ENCODE measurements around the gene GALNT10. TPM values are rescaled to one million over a fixed set of nuclear protein-coding genes. Genes with fewer than 3 reads are reported as not detected.

Gene GALNT10
- total and polyA plus RNA-seq, 10 of the 15 experiments (the other 5 are each of a cell fraction or from before 2014, with no cell fraction given): 3.9 to 35.4 (median 15.5) TPM

- Histone ChIP-seq H3K36me3 (ENCODE audit: control insufficient read depth in 2 of 2, insufficient read depth in 2 of 2, low read length in 1 of 2) (peaks cover 0 to 4% of the 10 kb centered on the region in 2 experiments; a peak in 1 of 4 replicates), H3K9me3 (replicated peaks; ENCODE audit: control insufficient read depth, insufficient read depth, low read length) (peaks cover 9% of the 10 kb centered on the region), H3K27ac (ENCODE audit: control insufficient read depth, insufficient read depth) (peak overlapping the region; percentile 75), H4K20me1 (ENCODE audit: control insufficient read depth, insufficient read depth) (no peaks in the 10 kb centered on the region), H3K27me3 (replicated peaks in 1 of 2; ENCODE audit: control insufficient read depth in 2 of 2, insufficient read depth in 2 of 2, low read length in 1 of 2) (no peaks in the 10 kb centered on the region), H3K4me2 (ENCODE audit: control insufficient read depth, insufficient read depth) (peak overlapping the region; percentile 82), H3K9ac (ENCODE audit: control insufficient read depth, insufficient read depth, low read length) (peak overlapping the region; percentile 43; the same call in 1 of the 2 replicates), H3K4me3 (peak overlapping the region; percentile 50; the same call in 1 of the 2 replicates), H2AFZ (ENCODE audit: control insufficient read depth, low read depth, low read length) (peak overlapping the region; percentile 68), H3K79me2 (ENCODE audit: control insufficient read depth, insufficient read depth, low read length) (peaks cover 2% of the 10 kb centered on the region; the same call in 1 of the 2 replicates), H3K4me1 (ENCODE audit: control insufficient read depth, insufficient read depth, low read length) (peaks cover 23% of the 10 kb centered on the region)
- no TSS peak for BruUV-seq (replicated peaks)
- ChIA-PET POLR2A (no interaction called here), SMC1A (ENCODE audit: uncharacterized antibody, unreplicated experiment) (no interaction called here), CTCF (no interaction called here), RAD21 (ENCODE audit: unreplicated experiment) (interaction anchor here (0.6 to 1.0 kb wide), 2 partner anchors 13 to 14 kb away, joined by 3 to 4 read pairs; no protein-coding TSS in a partner anchor)
- 1% methylated on average over 4 of the region's 4 CpGs for WGBS (ENCODE audit: insufficient coverage, insufficient replicate concordance, low lambda C conversion rate, missing lambda C conversion rate)
- peak; percentile 72 for DNase-seq (ENCODE audit: low read depth, low spot score)
- in situ Hi-C loops (cut with MboI) (no loop called here), intact Hi-C loops (cut with micrococcal nuclease; ENCODE audit: unreplicated experiment) (loop anchor here (5.0 kb wide), 1 partner anchor 36 kb away; the partner anchor contains the start of gene GALNT10)
- ATAC-seq: peak; percentile 98
- FAIRE-seq: peak; percentile 91
- TF ChIP-seq IKZF1 (conservative IDR thresholded peaks at IDR 0.05): peak; percentile 69
- TF ChIP-seq YY1 (IDR thresholded peaks at IDR 0.05; ENCODE audit: low read depth, low read length): peak; percentile 70
- TF ChIP-seq MXI1 (IDR thresholded peaks at IDR 0.05; ENCODE audit: low read depth, low read length): peak; percentile 44; the same call in 1 of the 2 replicates
- TF ChIP-seq FOXM1 (IDR thresholded peaks at IDR 0.05; ENCODE audit: low read depth, low read length): 0 out of 2 replicates have a peak, but pooled peaks have one; percentile 34
- TF ChIP-seq BMI1 (IDR thresholded peaks at IDR 0.05; ENCODE audit: borderline replicate concordance): peak; percentile 27; the same call in 1 of the 2 replicates
- TF ChIP-seq RUNX3 (IDR thresholded peaks at IDR 0.05; ENCODE audit: low read length): peak; percentile 78
- peak; percentile 22 to 62; a peak in 2 of 4 replicates for TF ChIP-seq EP300 (IDR thresholded peaks at IDR 0.05; ENCODE audit: borderline replicate concordance in 1 of 2, control insufficient read depth in 1 of 2, low read depth in 2 of 2, low read length in 2 of 2)
- peak; percentile 68 for TF ChIP-seq NBN (IDR thresholded peaks at IDR 0.05)
- TF ChIP-seq TARDBP (IDR thresholded peaks at IDR 0.05; ENCODE audit: borderline replicate concordance): 0 out of 2 replicates have a peak, but pooled peaks have one; percentile 13
- TF ChIP-seq MTA2 (IDR thresholded peaks at IDR 0.05; ENCODE audit: low read depth): peak; percentile 75
- TF ChIP-seq BHLHE40 (IDR thresholded peaks at IDR 0.05; ENCODE audit: borderline replicate concordance in 1 of 2, low read depth in 2 of 2, low read length in 1 of 2): 0 out of 4 replicates have a peak, but pooled peaks of 1 of the 2 experiments have one; percentile 17
- TF ChIP-seq WRNIP1 (IDR thresholded peaks at IDR 0.05; ENCODE audit: borderline replicate concordance, low read depth, low read length): no peak
- TF ChIP-seq IKZF2 (IDR thresholded peaks at IDR 0.05): peak; percentile 81 to 83
- TF ChIP-seq ZNF217 (IDR thresholded peaks at IDR 0.05): peak; percentile 42; the same call in 1 of the 2 replicates
- peak; percentile 43; the same call in 1 of the 2 replicates for TF ChIP-seq ZNF24 (IDR thresholded peaks at IDR 0.05)
- TF ChIP-seq DPF2 (IDR thresholded peaks at IDR 0.05): peak; percentile 74
- TF ChIP-seq BRCA1 (IDR thresholded peaks at IDR 0.05; ENCODE audit: low read depth, low read length): no peak
- peak; percentile 47 for TF ChIP-seq MEF2B (IDR thresholded peaks at IDR 0.05; ENCODE audit: partially characterized antibody, poor library complexity, severe bottlenecking)
- 0 out of 2 replicates have a peak, but pooled peaks have one; percentile 17 for TF ChIP-seq BACH1 (IDR thresholded peaks at IDR 0.05; ENCODE audit: borderline replicate concordance)
- TF ChIP-seq KAT2A (conservative IDR thresholded peaks at IDR 0.05; ENCODE audit: control insufficient read depth, low read depth, low read length): no peak
- TF ChIP-seq NFYB (IDR thresholded peaks at IDR 0.05; ENCODE audit: insufficient read depth, low read depth, low read length): no peak
- TF ChIP-seq CREB1 (IDR thresholded peaks at IDR 0.05; ENCODE audit: low read depth): no peak
- TF ChIP-seq ATF2 (IDR thresholded peaks at IDR 0.05; ENCODE audit: low read length): peak; percentile 66; the same call in 1 of the 2 replicates
- TF ChIP-seq SMAD5 (IDR thresholded peaks at IDR 0.05; ENCODE audit: low read depth): 0 out of 2 replicates have a peak, but pooled peaks have one; percentile 36
- peak; percentile 67; the same call in 1 of the 2 replicates for TF ChIP-seq TBL1XR1 (IDR thresholded peaks at IDR 0.05; ENCODE audit: low read depth, low read length)
- TF ChIP-seq CBX5 (IDR thresholded peaks at IDR 0.05; ENCODE audit: low read depth): 0 out of 2 replicates have a peak, but pooled peaks have one; percentile 67
Observed at GRCh38 chr5:154228696-154229095, 38.2 kb downstream of the GALNT10 start.
